ENCODE data around the gene FES.

FES gene

GRCh38 chr15:90851940-90852339 is 32.4 kb upstream of the FES start:
- Mint-ChIP-seq H3K27me3 (peaks cover 2% of the 10 kb centered on the region), H3K27ac (no peak overlapping the region), H3K4me1 (peaks cover 48% of the 10 kb centered on the region), H3K4me3 (peak overlapping the region; percentile 80), H3K9me3 (peaks cover 1% of the 10 kb centered on the region), H3K36me3 (no peaks in the 10 kb centered on the region)
- ATAC-seq (ENCODE audit: low read depth) (no peak), DNase-seq (ENCODE audit: low spot score in 2 of 2) (no peak)

GRCh38 chr15:90855139-90855538 is 29.2 kb upstream of the FES start:
- no peak for DNase-seq (ENCODE audit: low spot score in 2 of 2)
- ATAC-seq (ENCODE audit: low read depth) = no peak
- no peak overlapping the region for H3K4me3 Mint-ChIP-seq
- H3K36me3 Mint-ChIP-seq = no peaks in the 10 kb centered on the region
- peaks cover 2% of the 10 kb centered on the region for H3K27me3 Mint-ChIP-seq
- H3K9me3 Mint-ChIP-seq = peaks cover 1% of the 10 kb centered on the region
- H3K4me1 Mint-ChIP-seq = peaks cover 59% of the 10 kb centered on the region
- no peak overlapping the region for H3K27ac Mint-ChIP-seq

DNA sequence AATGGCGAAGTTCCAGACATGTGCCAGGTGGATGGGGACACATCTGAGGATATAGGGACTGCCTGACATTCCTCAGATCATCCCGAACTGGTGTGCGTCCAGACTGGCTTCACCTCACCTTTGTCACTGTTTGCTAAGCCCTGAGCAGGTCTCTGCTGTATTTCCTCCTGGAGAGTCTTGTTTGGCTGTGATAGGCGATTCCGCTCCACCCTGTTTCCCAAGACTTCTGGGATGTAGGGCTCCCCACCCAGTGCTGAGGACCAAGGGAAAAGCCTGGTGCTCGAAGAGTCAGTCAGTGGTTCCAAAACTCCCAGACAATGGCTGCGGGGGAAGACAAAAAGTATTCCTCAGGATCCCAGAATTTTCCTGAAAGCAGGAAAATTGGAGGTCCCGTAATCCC is 27.0 kb upstream of the FES start:
- DNase-seq (ENCODE audit: low spot score in 2 of 2) (no peak), ATAC-seq (ENCODE audit: low read depth) (no peak)
- H3K36me3 Mint-ChIP-seq = no peaks in the 10 kb centered on the region
- H3K4me1 Mint-ChIP-seq = peaks cover 46% of the 10 kb centered on the region
- H3K9me3 Mint-ChIP-seq = peaks cover 1% of the 10 kb centered on the region
- no peaks in the 10 kb centered on the region for H3K27me3 Mint-ChIP-seq
- no peak overlapping the region for H3K4me3 Mint-ChIP-seq
- peak overlapping the region; percentile 84 for H3K27ac Mint-ChIP-seq

GRCh38 chr15:90857883-90858443 is 26.3 kb upstream of the FES start:
- Mint-ChIP-seq H3K9me3 (peaks cover 1% of the 10 kb centered on the region), H3K36me3 (no peaks in the 10 kb centered on the region), H3K4me3 (no peak overlapping the region), H3K4me1 (peaks cover 39% of the 10 kb centered on the region), H3K27ac (peak overlapping the region; percentile 84), H3K27me3 (no peaks in the 10 kb centered on the region)
- no peak for ATAC-seq (ENCODE audit: low read depth)
- DNase-seq (ENCODE audit: low spot score in 2 of 2) = no peak

GRCh38 chr15:90859234-90860131 is 24.8 kb upstream of the FES start:
- Mint-ChIP-seq H3K27ac (no peak overlapping the region), H3K4me3 (no peak overlapping the region), H3K27me3 (no peaks in the 10 kb centered on the region), H3K4me1 (peaks cover 40% of the 10 kb centered on the region), H3K36me3 (no peaks in the 10 kb centered on the region), H3K9me3 (peaks cover under 1% of the 10 kb centered on the region)
- ATAC-seq (ENCODE audit: low read depth) (no peak), DNase-seq (ENCODE audit: low spot score in 2 of 2) (no peak)

DNA sequence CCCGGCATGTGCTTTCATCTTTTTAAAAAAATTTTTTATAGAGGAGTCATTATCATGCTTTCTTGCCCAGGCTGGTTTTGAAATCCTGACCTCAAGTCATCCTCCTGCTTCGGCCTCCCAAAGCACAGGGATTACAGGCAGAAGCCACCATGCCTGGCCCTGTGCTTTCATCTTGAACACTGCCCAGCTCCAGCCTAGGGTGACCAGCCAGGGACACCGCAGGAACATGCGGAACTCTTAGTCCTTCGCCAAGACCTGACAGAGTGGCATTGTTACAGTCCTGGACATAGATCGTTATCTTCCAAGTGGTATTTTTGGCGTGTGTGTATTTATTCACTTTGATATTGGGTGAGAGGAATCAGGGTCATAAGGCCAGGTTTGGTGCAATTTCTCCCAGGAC is 23.9 kb upstream of the FES start:
- Mint-ChIP-seq H3K9me3 (no peaks in the 10 kb centered on the region), H3K36me3 (no peaks in the 10 kb centered on the region), H3K4me1 (peaks cover 33% of the 10 kb centered on the region), H3K27me3 (no peaks in the 10 kb centered on the region), H3K4me3 (no peak overlapping the region), H3K27ac (no peak overlapping the region)
- no peak for ATAC-seq (ENCODE audit: low read depth)
- DNase-seq (ENCODE audit: low spot score in 2 of 2) = no peak

DNA sequence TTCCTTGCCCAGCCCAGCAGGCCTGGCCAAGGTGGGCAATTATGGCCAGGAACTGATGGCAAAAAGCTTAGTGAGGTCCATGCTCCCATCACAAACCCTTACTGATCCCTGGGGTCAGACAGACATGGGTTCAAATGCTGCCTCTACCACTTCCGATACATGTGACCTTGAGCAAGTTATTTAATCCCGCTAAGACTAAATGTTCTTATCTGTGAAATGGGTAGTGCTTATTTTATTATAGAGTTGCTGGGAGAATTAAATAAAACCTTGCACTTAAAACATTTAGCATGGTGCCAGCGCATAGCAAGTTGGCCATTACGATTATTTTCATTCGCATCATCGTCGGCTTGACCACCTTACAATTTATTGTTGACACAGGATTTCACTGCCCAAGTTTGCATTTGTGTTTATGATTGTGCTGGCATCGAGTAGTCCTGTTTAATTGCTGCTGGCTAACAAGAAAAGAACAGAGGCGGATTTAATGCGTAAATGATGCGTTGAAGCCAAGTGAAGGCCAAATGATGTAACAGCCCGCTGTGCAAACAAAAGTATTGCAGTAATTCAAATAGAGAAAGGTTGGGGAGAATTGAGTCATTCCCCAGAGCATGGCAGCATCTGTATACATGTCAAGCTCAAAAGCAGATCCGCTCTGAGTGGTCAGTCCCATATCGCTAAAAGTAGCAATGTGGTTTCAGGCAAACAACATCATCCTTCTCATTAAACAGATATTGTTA is 23.2 kb upstream of the FES start:
- no peaks in the 10 kb centered on the region for H3K9me3 Mint-ChIP-seq
- ATAC-seq (ENCODE audit: low read depth) (no peak), DNase-seq (ENCODE audit: low spot score in 2 of 2) (no peak)
- no peaks in the 10 kb centered on the region for H3K27me3 Mint-ChIP-seq
- H3K27ac Mint-ChIP-seq = no peak overlapping the region
- H3K4me3 Mint-ChIP-seq = no peak overlapping the region
- no peaks in the 10 kb centered on the region for H3K36me3 Mint-ChIP-seq
- H3K4me1 Mint-ChIP-seq = peaks cover 28% of the 10 kb centered on the region

DNA sequence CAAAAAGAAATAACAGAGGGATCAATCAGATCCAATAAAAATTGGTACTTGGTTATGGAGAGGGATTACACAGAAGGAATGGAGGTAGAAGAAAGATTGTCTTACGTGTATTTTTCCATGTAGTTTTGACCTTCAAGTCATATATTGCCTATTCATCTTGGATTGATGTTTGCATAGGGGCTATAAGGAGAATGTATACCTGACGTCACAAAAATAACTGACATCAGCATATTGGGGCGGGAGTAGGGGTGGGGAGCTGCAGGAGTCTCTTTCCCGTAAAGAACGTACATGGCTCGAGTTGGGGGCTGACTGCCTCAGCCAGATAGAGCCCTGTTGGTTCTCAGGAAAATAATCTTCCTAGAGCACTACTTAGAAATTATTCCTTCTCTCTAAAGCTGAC is 21.8 kb upstream of the FES start:
- H3K36me3 Mint-ChIP-seq = no peaks in the 10 kb centered on the region
- no peaks in the 10 kb centered on the region for H3K27me3 Mint-ChIP-seq
- no peak overlapping the region for H3K27ac Mint-ChIP-seq
- H3K4me3 Mint-ChIP-seq = no peak overlapping the region
- no peaks in the 10 kb centered on the region for H3K9me3 Mint-ChIP-seq
- ATAC-seq (ENCODE audit: low read depth) (no peak), DNase-seq (ENCODE audit: low spot score in 2 of 2) (no peak)
- H3K4me1 Mint-ChIP-seq = peaks cover 19% of the 10 kb centered on the region

DNA sequence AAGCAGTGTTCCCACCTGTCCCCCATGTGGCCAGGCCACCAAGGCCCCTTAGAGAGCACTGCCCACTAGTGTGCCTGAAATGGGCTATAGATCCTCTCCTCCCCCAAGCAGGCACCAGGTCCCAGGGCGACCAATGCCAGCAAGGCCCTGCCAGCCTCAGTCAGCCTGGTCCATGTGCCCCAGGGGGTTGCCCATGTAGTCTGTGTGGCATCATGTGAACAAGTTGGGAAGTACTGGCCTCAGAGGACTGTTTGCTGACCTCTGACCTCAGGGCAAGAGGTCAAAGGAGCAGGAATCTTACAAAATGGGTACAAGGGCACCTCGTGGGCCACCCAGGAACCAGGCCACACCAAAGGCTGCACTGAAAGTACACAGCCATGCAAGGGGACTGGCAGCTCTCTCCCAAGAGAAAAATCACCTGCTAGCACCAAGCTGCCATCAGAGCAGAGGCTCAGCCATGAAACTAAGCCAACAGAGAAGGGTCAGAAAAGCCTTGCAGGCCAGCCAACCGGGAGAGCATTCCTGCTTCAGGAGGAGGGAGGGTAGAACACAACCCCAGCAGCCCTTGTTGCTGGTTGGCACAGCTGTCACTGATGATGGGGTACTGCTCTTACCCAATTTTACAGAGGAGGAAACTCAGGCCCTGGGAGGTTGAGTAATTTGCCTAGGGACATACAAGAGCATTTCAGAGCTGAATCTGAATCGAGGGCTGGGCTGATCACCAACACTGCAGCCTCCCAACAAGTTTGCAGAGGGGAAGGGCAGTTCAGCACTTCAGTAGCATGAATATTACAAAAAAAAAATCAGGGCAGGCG is 21.1 kb upstream of the FES start:
- no peak overlapping the region for H3K4me3 Mint-ChIP-seq
- H3K4me1 Mint-ChIP-seq = peaks cover 14% of the 10 kb centered on the region
- no peaks in the 10 kb centered on the region for H3K27me3 Mint-ChIP-seq
- no peaks in the 10 kb centered on the region for H3K36me3 Mint-ChIP-seq
- DNase-seq (ENCODE audit: low spot score in 2 of 2) (no peak), ATAC-seq (ENCODE audit: low read depth) (no peak)
- no peaks in the 10 kb centered on the region for H3K9me3 Mint-ChIP-seq
- no peak overlapping the region for H3K27ac Mint-ChIP-seq

DNA sequence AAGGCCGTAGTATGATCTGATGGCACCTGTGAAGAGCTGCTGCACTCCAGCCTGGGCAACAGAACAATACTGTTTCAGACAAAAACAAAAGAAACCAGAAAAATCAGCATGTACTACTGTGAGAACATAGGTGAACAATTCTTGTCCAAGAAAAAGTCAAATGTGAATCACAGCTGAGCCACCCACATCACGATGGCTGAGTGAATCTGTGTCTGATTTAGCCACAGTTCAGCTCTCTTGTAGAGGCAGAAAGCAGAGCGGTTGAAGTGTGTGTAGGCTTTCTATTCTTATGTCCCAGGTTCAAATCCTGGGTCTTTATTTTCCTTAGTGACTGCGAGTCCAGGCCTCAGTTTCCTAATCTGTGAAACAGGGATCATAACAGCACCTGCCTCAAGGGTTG is 20.3 kb upstream of the FES start:
- no peak overlapping the region for H3K4me3 Mint-ChIP-seq
- no peaks in the 10 kb centered on the region for H3K27me3 Mint-ChIP-seq
- H3K4me1 Mint-ChIP-seq = peaks cover 14% of the 10 kb centered on the region
- no peaks in the 10 kb centered on the region for H3K9me3 Mint-ChIP-seq
- no peaks in the 10 kb centered on the region for H3K36me3 Mint-ChIP-seq
- DNase-seq (ENCODE audit: low spot score in 2 of 2) = no peak
- H3K27ac Mint-ChIP-seq = no peak overlapping the region
- ATAC-seq (ENCODE audit: low read depth) = no peak

GRCh38 chr15:90864507-90864906 is 19.8 kb upstream of the FES start:
- no peak for ATAC-seq (ENCODE audit: low read depth)
- Mint-ChIP-seq H3K9me3 (no peaks in the 10 kb centered on the region), H3K27ac (no peak overlapping the region), H3K27me3 (no peaks in the 10 kb centered on the region), H3K36me3 (no peaks in the 10 kb centered on the region), H3K4me1 (peaks cover 15% of the 10 kb centered on the region), H3K4me3 (no peak overlapping the region)
- no peak for DNase-seq (ENCODE audit: low spot score in 2 of 2)

DNA sequence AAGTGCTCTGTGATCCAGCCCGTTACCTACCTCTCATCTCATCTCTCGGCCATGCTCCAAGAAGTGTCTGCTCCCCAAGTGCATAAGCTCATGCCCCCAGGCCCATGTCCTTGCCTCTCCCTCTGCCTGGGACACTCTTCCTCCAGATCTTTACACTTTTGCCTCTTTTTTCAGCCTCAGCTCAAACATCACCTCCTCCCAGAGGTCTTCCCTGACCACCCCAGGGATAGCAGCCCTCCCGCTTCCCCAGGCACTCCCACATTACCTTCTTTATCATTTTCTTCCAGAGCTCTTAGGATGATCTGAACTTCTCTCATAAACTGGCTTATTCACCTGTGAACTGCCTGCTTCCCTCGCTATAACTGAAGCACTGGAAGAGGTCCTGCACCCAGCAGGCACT is 18.6 kb upstream of the FES start:
- ATAC-seq (ENCODE audit: low read depth) (no peak), DNase-seq (ENCODE audit: low spot score in 2 of 2) (no peak)
- no peak overlapping the region for H3K4me3 Mint-ChIP-seq
- H3K27ac Mint-ChIP-seq = no peak overlapping the region
- no peaks in the 10 kb centered on the region for H3K27me3 Mint-ChIP-seq
- no peaks in the 10 kb centered on the region for H3K9me3 Mint-ChIP-seq
- no peaks in the 10 kb centered on the region for H3K36me3 Mint-ChIP-seq
- H3K4me1 Mint-ChIP-seq = peaks cover 25% of the 10 kb centered on the region

- H3K36me3 Mint-ChIP-seq = no peaks in the 10 kb centered on the region
- H3K9me3 Mint-ChIP-seq = no peaks in the 10 kb centered on the region
Measured at GRCh38 chr15:90866161-90866715, 18.1 kb upstream of the FES start.

More at GRCh38 chr15:90866161-90866715, 18.1 kb upstream of the FES start:
- peaks cover 27% of the 10 kb centered on the region for H3K4me1 Mint-ChIP-seq
- H3K27ac Mint-ChIP-seq = no peak overlapping the region
- H3K4me3 Mint-ChIP-seq = no peak overlapping the region
- no peak for ATAC-seq (ENCODE audit: low read depth)
- DNase-seq (ENCODE audit: low spot score in 2 of 2) = no peak
- no peaks in the 10 kb centered on the region for H3K27me3 Mint-ChIP-seq
